ENCODE results near the gene TRMT44.

TRMT44 gene

GRCh38 chr4:8439168-8439567 is 1.4 kb upstream of the TRMT44 start:
- no peak for TF ChIP-seq CTCF (IDR thresholded peaks at IDR 0.05; ENCODE audit: insufficient read depth, low read depth, low read length, missing control alignments)
- peak overlapping the region; percentile 99 for H3K4me3 ChIP-seq (ENCODE audit: low read depth, low read length)
- no peak for DNase-seq (ENCODE audit: low read depth)

GRCh38 chr4:8439914-8440491 is 574 bp upstream of the TRMT44 start:
- no peak for TF ChIP-seq CTCF (IDR thresholded peaks at IDR 0.05; ENCODE audit: insufficient read depth, low read depth, low read length, missing control alignments)
- peak; percentile 61 for DNase-seq (ENCODE audit: low read depth)

GRCh38 chr4:8441499-8442091 is 1.0 kb downstream of the TRMT44 start:
- DNase-seq (ENCODE audit: low read depth), result no peak
- peak overlapping the region; percentile 99 for H3K4me3 ChIP-seq (ENCODE audit: low read depth, low read length)
- no peak for TF ChIP-seq CTCF (IDR thresholded peaks at IDR 0.05; ENCODE audit: insufficient read depth, low read depth, low read length, missing control alignments)

More at GRCh38 chr4:8439914-8440491, 574 bp upstream of the TRMT44 start:
- H3K4me3 ChIP-seq (ENCODE audit: low read depth, low read length), result peak overlapping the region; percentile 99

GRCh38 chr4:8442596-8443358 is 2.2 kb downstream of the TRMT44 start:
- no peak overlapping the region; the same call in 1 of the 2 replicates for H3K4me3 ChIP-seq (ENCODE audit: low read depth, low read length)
- DNase-seq (ENCODE audit: low read depth), result no peak
- TF ChIP-seq CTCF (IDR thresholded peaks at IDR 0.05; ENCODE audit: insufficient read depth, low read depth, low read length, missing control alignments), result no peak

GRCh38 chr4:8443801-8444200 is 3.2 kb downstream of the TRMT44 start:
- TF ChIP-seq CTCF (IDR thresholded peaks at IDR 0.05; ENCODE audit: insufficient read depth, low read depth, low read length, missing control alignments), result no peak
- DNase-seq (ENCODE audit: low read depth), result no peak
- H3K4me3 ChIP-seq (ENCODE audit: low read depth, low read length), result no peak overlapping the region

- TF ChIP-seq CTCF (IDR thresholded peaks at IDR 0.05; ENCODE audit: insufficient read depth, low read depth, low read length, missing control alignments), result no peak
Measured at GRCh38 chr4:8446122-8446521, 5.5 kb downstream of the TRMT44 start.

More at GRCh38 chr4:8446122-8446521, 5.5 kb downstream of the TRMT44 start:
- H3K4me3 ChIP-seq (ENCODE audit: low read depth, low read length), result no peak overlapping the region
- no peak for DNase-seq (ENCODE audit: low read depth)

All from GM12865 (cell line).